ENCODE results near the gene SGIP1.
"Not testable (repeated sequence)": the region's sequence is repeated elsewhere in the genome, so short reads cannot be mapped to it uniquely, and the experiment has no call there.

Gene SGIP1

GRCh38 chr1:66791621-66792610 is 258.0 kb downstream of the SGIP1 start:
- ChIA-PET POLR2A (ENCODE audit: low non-redundant PET) (no interaction called here), CTCF (no interaction called here)
- no peak for DNase-seq (ENCODE audit: low spot score)
- TF ChIP-seq CTCF (conservative IDR thresholded peaks at IDR 0.05; ENCODE audit: low read depth), result no peak
- H3K27ac ChIP-seq, result no peak overlapping the region

GRCh38 chr1:66795839-66796238 is 261.9 kb downstream of the SGIP1 start:
- H3K27ac ChIP-seq; CTCF ChIA-PET; DNase-seq (ENCODE audit: low spot score): not testable (repeated sequence)
- POLR2A ChIA-PET (ENCODE audit: low non-redundant PET), result interaction anchor here (0.7 kb wide), 1 partner anchor 36 kb away, joined by 3 read pairs; no protein-coding TSS in a partner anchor

Data from RWPE1 (cell line).